Epidermal melanocyte (primary cell): ENCODE results near the gene RGS12.

Source experiments
- DNase-seq: peaks from one replicate; pipeline ENCODE4 v3.0.0; 2011; ENCODE audit warnings: low spot score; ENCODE audit not compliant: insufficient read length

RGS12 gene

DNA sequence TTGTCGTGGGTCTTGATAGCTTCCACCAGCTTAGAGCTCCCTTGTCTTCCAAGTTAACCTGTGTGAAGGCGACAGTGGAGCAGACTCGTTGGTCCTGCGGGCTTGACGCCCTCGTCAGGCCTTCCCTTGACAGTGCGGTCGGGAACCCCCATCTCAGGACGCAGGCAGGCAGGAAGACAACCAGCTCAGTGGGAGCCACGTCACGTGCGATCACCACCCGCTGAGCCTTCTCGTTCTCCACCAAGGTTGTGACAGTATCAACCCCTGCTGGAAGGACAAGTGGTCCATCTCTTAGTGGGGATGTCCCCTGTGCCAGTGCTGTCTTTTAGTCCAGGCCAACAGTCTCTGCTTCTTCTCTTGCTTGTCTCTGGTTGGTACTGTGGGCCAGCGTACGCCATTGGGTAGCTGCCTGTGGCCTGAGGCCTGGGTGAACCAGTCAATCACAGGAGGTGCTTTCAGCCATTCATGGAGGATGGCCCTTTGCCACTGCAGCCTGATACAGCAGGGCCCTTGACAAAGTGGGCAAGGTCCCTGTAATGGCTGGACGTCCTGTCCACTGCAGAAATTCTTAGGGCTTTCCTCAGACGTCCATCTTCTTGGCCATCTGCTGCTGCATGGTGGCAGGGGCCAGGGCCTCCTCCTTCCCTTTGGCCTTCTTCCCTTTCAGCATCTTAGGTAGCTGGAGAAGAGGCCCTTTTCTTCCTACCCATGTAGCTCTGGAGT, 31.4 kb downstream of the RGS12 start:
- no peak for DNase-seq

- no peak for DNase-seq
Observed at GRCh38 chr4:3328814-3329663, 36.2 kb downstream of the RGS12 start.

DNA sequence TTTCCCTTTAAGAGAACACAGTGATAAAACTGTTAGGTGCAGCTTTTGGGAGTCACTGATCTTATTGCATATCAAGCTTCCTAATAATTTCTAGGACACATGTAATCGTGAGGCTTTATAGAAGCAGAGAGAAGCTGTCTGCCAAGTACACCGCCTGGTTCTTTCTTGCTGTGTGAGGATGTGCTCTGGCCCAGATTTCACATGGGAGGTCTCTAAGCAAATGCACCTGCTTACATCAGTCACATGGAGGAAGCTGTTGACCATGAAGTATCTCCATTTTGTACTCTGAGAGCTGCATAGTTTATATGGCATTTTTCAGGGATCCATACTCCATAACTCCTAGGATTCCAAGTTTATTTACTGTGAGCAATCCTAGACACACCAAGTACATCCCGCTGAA, 37.1 kb downstream of the RGS12 start:
- no peak for DNase-seq

GRCh38 chr4:3330707-3331106, 37.9 kb downstream of the RGS12 start:
- DNase-seq: no peak

GRCh38 chr4:3331511-3332394, 38.9 kb downstream of the RGS12 start:
- DNase-seq: no peak

DNA sequence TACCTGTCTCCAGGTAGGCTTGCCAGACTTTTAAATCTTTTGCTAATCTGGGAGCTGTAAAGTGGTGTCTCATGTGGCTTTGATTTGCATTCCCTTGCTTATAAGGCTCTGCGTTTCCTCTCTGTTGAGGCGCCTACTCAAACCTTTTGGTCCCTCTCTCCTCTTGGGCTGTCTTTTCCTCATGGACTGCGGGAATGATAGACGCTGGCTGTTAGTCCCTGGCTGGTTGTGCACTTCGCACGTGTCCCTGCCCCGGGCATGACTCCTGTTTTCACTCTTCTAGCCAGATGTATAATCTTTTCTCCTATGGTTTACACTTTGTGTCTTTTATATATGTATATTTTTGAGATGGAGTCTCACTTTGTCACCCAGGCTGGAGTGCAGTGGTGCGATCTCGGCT, 39.7 kb downstream of the RGS12 start:
- DNase-seq: no peak

GRCh38 chr4:3334316-3334715, 41.5 kb downstream of the RGS12 start:
- no peak for DNase-seq

DNA sequence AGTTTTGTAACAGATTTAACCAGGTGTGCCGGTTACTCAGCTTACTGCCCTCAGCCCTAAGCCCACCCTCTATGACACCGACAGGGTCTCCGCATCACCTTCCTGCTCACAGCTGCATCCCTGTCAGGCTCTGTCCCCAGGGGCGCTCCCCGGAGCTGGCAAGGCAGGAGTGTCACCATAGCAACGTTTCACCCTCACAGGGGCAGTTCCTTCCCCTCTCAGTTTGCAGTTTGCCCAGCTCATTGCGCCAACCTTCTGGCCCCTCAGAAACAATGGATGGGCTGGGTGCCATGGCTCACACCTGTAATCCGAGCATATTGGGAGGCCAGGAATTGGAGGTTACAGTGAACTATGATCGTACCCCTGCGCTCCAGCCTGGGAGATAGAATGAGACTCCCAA, 42.6 kb downstream of the RGS12 start:
- no peak for DNase-seq

DNA sequence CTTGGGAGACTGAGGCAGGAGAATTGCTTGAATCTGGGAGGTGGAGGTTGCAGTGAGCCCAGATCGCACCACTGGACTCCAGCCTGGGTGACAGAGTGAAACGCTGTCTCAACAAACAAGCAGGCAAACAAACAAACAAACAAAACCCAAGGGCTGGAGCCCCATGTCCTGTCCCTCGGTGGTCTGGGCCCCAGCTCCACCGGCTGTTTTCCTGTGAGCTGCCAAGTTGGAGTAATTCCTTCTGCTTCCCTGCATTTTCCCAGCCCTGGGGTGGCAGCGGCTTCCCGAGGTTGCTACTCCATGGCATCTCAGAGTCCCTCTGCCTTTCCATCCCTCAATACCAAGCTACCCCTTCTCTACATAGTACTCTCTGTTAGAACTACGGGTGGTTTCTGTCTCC, 43.2 kb downstream of the RGS12 start:
- no peak for DNase-seq

DNA sequence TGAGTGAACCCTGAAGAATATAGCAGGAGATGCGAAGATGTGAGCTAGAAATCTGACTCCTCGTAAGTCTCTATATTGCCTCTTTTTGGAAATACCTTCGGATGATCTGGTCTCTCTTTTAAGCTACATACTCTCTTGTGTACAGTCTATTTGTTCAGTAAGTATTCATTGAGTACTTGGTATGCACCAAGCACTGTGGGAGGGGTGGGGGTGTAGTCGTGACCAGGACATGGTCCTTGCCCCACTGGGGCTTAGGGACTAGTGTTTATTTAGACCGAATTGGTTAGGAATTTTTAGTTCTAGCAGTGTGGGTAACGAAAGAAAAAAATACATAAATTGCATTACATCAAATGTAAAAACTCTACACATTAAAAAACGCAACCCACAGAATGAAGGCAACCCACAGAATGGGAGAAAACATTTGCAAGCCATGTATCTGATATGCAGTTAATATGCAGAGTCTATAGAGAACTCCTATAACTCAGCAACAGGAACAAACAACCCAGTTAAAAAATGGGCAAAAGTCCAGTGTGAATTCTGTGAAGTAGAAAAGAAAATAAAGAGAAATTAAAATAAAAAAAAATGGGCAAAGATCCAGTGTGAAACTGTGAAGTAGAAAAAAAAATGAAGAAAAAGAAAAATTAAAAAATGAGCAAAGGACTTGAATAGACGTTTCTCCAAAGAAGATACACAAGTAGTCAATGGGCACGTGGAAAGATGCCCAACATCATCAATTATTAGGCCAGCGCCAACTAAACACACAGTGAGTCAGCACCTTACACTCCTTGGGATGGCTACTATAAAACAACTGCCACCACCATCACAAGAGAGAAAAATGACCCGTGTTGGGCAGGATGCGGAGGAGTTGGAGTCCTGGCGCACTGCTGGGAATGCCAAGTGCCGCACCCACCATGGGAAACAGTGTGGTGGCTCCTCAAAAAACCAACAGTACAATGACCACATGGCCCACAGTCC, 43.8 kb downstream of the RGS12 start:
- DNase-seq: no peak

DNA sequence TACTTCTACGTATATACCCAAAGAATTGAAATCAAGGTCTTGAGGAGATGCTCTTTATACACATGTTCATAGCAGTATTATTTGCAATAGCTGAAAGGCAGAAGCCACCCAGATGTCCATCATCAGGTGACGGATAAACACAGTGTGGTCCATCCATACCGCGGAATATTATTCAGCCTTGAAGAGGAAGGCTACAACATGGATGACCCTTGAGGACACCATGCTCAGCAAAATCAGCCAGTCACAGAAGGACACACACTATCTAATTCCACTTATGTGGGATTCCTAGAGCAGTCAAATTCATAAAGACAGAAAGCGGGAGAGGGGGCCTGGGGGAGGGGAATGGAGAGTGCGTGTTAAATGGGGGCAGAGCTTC, 44.5 kb downstream of the RGS12 start:
- no peak for DNase-seq

DNA sequence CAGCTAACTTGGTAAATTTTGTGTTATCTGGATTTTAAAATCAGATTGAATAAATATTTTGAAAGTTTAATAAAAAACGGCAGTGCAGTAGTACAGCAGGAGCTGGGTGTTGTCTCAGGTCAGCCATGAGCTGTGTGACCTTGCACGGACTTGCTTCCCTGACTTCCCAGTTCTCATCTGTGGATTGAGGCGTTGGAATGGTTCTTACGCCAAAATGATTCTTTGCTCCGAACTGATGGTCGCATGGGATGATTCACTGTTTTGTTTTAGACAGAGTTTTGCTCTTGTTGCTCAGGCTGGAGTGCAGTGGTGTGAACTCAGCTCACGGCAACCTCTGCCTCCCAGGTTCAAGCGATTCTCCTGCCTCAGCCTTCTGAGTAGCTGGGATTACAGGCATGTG, 45.0 kb downstream of the RGS12 start:
- DNase-seq: no peak

- no peak for DNase-seq
Observed at GRCh38 chr4:3338321-3338838, 45.6 kb downstream of the RGS12 start.

DNA sequence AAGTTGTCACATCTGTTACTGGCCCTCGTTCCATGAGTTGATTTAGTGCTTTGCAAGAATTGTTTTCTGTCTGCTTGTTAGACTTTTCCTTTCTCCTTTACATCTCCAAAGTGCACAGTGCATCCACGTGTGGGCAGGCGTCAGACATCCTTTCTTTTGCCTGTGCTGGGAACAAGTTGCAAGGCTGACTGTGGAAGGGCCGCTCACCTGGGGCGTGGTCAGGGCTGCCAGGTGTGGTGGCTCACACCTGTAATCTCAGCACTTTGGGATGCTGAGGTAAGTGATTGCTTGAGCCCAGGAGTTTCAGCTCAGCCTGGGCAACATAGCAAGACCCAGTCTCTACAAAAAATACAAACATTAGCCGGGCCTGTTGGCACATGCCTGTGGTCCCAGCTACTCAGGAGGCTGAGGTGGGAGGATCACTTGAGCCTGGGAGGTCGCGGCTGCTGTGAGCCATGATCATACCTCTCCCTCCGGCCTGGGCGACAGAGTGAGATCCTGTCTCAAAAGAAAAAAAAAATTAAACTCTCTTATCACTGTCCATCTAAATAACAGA, 46.2 kb downstream of the RGS12 start:
- no peak for DNase-seq

DNA sequence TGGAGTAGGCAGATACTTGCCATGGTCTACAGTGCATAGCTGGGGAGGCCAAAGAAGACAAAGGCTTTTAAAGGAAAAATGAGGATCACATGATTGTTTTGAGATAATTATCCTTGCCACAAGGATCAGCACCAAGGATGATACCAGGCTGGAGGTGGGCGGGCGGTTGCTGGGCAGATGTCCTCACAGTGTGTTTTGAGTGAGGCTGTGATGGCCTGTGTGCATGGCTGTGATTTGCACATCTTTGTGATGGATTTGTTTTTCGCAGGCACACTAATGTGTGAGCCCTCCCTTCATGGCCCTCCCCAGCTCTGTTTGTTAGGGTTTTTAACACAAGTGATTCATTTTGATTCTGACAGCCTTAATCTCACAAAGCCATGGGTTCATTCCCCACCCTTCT, 46.8 kb downstream of the RGS12 start:
- DNase-seq: no peak

DNA sequence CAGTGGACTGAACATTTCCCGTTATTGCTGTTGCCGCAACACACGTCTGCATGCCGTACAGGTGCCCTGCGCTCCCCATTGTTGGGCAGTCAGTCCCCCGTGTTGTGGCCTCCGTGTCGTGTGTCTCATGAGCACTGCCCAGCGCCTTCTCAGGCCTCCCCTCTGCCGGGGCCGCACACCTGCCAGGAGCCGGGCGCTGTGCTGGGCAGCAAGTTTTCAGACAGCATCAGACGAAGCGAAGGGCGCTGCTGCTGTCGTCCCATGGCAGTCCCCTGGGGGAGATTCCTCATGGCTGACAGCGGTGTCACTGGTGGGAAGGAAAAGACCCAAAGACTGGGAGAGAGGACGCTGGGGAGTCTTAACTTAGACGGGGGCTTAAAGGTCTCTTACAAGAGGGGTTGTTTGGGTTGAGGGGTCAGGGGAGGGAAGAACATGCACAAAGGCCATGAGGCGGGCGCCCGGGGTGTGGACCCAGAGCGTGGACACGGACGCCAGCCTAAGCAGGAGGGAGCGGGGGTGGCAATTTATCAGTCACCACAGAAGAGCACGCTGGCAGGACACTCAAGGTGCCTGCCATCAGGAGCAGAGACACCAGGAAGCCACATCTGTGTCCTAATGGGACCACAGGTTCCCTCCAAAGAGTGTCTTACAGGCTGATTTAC, 47.3 kb downstream of the RGS12 start:
- DNase-seq: no peak

DNA sequence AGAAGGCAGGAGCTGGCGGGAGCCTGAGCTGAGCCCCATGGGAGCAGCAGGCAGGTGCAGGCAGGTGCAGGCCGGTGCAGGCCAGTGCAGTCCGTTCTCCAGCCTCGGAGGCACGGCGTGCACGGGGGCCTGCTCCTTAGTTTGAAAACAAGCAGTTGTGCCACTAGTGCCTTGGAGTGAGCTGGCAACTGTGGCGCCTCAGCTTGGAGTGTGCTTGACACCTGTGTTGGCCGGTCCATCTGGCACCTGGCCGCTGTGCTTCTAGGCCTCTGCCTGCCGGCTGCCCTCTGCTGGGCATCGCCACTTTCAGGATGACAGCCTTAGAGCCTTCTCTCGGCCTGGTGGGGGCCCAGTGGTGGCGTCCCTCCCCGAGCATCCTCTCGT, 47.9 kb downstream of the RGS12 start:
- no peak for DNase-seq

- no peak for DNase-seq
Observed at GRCh38 chr4:3341760-3342159, 48.9 kb downstream of the RGS12 start.

DNA sequence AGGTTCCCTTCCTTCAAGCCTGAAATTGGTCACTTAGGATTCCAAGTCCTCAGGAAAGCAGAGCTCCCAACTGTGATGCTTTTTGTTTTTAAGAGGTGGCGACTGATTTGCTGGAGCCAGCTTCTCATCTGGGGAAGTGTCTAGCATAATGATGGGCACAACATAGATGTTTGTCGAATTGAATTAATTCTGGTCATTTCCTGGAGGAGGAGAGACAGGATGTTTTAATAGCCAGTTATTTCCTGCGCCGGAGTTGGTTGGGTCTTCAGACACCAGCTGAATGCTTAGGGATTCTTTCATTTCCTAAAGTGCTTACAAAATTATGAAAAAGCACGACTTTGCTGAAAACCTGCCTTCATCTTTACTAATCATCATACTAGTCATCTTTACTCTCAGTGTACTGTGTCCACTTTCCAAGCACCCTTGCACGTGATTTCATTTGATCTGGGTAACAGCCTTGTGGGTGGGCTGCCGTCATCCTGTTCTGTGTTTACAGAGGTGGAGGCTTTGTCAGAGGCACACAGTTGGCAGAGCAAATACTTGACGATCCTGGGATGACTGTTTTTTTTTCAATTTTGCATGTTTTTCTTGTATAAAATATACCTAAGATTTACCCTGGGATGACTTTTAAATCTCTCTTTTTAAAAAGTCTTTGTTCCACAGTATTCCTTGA, 49.5 kb downstream of the RGS12 start:
- DNase-seq: no peak
